Suprapubic skin (tissue), 4 donors: ENCODE results near the gene A3GALT2. TPM values are rescaled to one million over a fixed set of nuclear protein-coding genes. Genes with fewer than 3 reads are reported as not detected.

ENCODE experiments used
- DNase-seq, 2 donors: peaks; one replicate each; pipeline ENCODE4 v3.0.0-alpha.2; 2019; ENCODE audit warnings: low spot score in 2 of 2
- H3K27ac ChIP-seq: fragments of 200-600 bp; sonication (generic); one replicate; pipeline ENCODE4 v1.5.1; 2019
- H3K27me3 ChIP-seq: fragments of 200-600 bp; sonication (generic); one replicate; pipeline ENCODE4 v1.5.1; 2019
- H3K36me3 ChIP-seq: fragments of 200-600 bp; sonication (generic); one replicate; pipeline ENCODE4 v1.5.1; 2019
- H3K4me1 ChIP-seq: fragments of 200-600 bp; sonication (generic); one replicate; pipeline ENCODE4 v1.5.1; 2019
- H3K4me3 ChIP-seq: fragments of 200-600 bp; sonication (generic); one replicate; pipeline ENCODE4 v1.5.1; 2019; ENCODE audit warnings: mild to moderate bottlenecking
- H3K9me3 ChIP-seq: fragments of 200-600 bp; sonication (generic); one replicate; pipeline ENCODE4 v1.5.1; 2019
- EP300 ChIP-seq: sonication (generic); formaldehyde crosslinking; IDR thresholded peaks from one replicate; pipeline ENCODE4 v1.6.1; 2017; ENCODE audit warnings: antibody characterized with exemption
- POLR2A ChIP-seq, 2 donors: fragments of 450-650 bp; IDR thresholded peaks; one replicate each; pipeline ENCODE4 v1.6.1; 2017; ENCODE audit warnings: antibody characterized with exemption in 2 of 2, mild to moderate bottlenecking in 2 of 2, moderate library complexity in 2 of 2
- POLR2AphosphoS5 ChIP-seq, 3 donors: sonication (generic); formaldehyde crosslinking; IDR thresholded peaks; one replicate each; pipeline ENCODE4 v1.6.1; 2017; ENCODE audit warnings: antibody characterized with exemption in 3 of 3
- WGBS: methylation state at CpG from one replicate; pipeline ENCODE4 v1.1.5; 2018; 5-methylcytosine and 5-hydroxymethylcytosine counted together
- total RNA-seq, 4 donors: library from RNA; depleted of rRNA; stranded (reverse); fragments of >200 nt; gene quantifications; one replicate each; pipeline ENCODE4 v1.1.0, GENCODE V29; 2016
- TF ChIP-seq, protein P1 (sequence below), 2 donors: fragments of 200-600 bp in 1 of 2; fragments of 450-650 bp in 1 of 2; sonication (generic) in 1 of 2; IDR thresholded peaks; one replicate each; pipeline ENCODE4 v1.5.1; 2016 to 2019; ENCODE audit warnings: antibody characterized with exemption in 2 of 2, mild to moderate bottlenecking in 1 of 2, moderate library complexity in 1 of 2

The A3GALT2 gene
- total RNA-seq, 4 donors from 2014 or later = not detected

DNA sequence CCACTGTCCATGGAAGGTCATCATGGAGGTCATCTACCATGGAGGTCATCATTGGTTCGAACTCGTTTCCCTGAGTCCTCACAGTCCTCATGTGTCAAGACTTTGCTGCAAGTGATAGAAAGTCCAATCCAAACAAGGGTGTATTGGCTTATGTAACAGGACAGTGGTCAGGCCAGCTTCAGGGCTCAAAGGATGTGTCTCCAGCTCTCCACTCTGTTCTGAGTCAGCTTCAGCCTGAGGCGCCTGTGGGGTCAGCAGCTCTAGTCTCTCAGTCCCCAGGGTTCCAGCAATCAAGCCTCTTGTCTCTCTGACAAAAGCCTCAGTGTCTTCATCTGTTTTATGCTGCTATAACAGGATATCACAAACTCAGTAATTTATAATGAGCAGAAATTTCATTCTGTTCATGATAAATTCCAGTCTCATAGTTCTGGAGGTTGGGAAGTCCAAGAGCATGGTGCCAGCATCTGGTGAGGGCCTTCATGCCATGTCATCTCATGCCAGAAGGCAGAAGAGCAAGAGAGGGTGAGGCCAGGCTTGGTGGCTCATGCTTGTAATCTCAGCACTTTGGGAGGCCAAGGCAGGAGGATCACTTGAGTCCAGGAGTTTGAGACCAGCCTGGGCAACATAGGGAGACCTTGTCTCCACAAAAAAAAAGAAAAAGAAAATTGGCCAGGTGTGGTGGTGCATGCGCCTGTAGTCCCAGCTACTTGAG is 19.5 kb downstream of the A3GALT2 start:
- H3K36me3 ChIP-seq = peaks cover 17% of the 10 kb centered on the region
- H3K9me3 ChIP-seq = no peaks in the 10 kb centered on the region
- WGBS = 79% methylated on average over 4 of the region's 4 CpGs
- no peak overlapping the region for H3K4me3 ChIP-seq
- peaks cover 4% of the 10 kb centered on the region for H3K27me3 ChIP-seq
- H3K27ac ChIP-seq = no peak overlapping the region
- TF ChIP-seq EP300 = no peak
- peaks cover 10% of the 10 kb centered on the region for H3K4me1 ChIP-seq
- peak in 1 of 2 donors; percentile 22 for DNase-seq

DNA sequence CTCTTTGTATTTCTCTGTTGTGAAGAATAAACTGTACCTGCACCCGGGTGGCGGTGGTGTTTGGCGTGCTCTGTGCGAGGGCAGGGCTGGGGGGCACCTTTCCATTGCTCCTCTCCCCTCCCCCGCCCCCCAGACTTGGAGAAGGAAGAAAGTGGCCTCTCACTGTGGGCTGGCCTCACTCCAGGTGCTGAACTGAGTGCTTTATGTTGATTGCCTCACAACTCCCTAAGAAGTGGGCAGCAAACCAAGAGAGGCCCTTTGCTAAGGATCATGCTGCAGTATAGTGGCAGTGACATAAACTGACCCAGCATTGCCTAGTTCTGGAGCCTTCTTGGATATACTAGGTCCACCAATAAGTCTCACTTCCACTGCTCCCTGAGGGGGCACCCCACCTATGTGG is 20.2 kb downstream of the A3GALT2 start:
- peaks cover 10% of the 10 kb centered on the region for H3K4me1 ChIP-seq
- TF ChIP-seq POLR2A (IDR thresholded peaks at IDR 0.05) (no peak), POLR2AphosphoS5 (IDR thresholded peaks at IDR 0.05) (no peak), EP300 (no peak)
- TF ChIP-seq, protein P1, sequence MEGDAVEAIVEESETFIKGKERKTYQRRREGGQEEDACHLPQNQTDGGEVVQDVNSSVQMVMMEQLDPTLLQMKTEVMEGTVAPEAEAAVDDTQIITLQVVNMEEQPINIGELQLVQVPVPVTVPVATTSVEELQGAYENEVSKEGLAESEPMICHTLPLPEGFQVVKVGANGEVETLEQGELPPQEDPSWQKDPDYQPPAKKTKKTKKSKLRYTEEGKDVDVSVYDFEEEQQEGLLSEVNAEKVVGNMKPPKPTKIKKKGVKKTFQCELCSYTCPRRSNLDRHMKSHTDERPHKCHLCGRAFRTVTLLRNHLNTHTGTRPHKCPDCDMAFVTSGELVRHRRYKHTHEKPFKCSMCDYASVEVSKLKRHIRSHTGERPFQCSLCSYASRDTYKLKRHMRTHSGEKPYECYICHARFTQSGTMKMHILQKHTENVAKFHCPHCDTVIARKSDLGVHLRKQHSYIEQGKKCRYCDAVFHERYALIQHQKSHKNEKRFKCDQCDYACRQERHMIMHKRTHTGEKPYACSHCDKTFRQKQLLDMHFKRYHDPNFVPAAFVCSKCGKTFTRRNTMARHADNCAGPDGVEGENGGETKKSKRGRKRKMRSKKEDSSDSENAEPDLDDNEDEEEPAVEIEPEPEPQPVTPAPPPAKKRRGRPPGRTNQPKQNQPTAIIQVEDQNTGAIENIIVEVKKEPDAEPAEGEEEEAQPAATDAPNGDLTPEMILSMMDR (IDR thresholded peaks at IDR 0.05) = no peak
- 87% methylated on average over 5 of the region's 5 CpGs for WGBS
- DNase-seq = peak in 1 of 2 donors; percentile 71
- H3K27ac ChIP-seq = no peak overlapping the region
- no peak overlapping the region for H3K4me3 ChIP-seq
- H3K27me3 ChIP-seq = no peaks in the 10 kb centered on the region
- peaks cover 17% of the 10 kb centered on the region for H3K36me3 ChIP-seq
- H3K9me3 ChIP-seq = no peaks in the 10 kb centered on the region

DNA sequence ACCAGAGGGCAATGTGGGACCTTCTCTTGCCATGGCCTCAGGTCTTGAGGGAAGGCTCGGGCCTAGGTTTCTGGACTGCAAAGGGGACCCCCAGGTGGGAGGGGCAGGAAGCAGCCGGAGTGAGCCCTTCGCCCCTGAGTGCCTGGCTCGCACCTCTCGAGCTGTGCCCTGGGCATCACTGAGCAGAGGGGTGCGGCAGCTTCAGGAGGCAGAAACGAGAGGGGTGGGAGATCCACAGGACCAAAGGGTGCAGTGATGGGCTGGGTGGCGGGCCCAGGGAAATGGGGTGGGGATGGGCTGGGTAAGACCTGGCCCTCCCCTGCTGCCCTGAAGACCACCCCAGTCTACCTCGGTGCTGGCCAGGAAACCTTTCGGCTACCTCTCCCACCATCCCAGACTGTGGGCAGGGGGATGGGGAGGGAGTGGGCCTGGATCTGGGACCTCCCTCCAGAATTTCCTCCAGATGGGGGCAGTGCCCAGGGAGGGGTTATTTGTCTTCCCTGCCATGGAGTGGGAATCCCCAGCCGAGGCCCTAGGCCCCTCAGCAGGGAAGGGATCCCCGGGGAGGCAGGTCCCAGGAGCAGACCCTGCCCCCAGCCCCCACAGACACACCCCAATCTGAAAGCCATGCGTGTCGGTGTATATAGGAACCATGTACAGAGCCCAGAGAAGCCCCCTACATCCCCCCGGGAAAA is 21.3 kb downstream of the A3GALT2 start:
- 88% methylated on average over 12 of the region's 15 CpGs for WGBS
- H3K27me3 ChIP-seq = no peaks in the 10 kb centered on the region
- TF ChIP-seq POLR2A (IDR thresholded peaks at IDR 0.05) (no peak), EP300 (no peak), POLR2AphosphoS5 (IDR thresholded peaks at IDR 0.05) (no peak)
- TF ChIP-seq, protein P1 (IDR thresholded peaks at IDR 0.05) = no peak
- H3K36me3 ChIP-seq = peaks cover 25% of the 10 kb centered on the region
- H3K9me3 ChIP-seq = no peaks in the 10 kb centered on the region
- H3K27ac ChIP-seq = no peak overlapping the region
- H3K4me1 ChIP-seq = peaks cover 16% of the 10 kb centered on the region
- peak in 1 of 2 donors; percentile 54 for DNase-seq
- no peak overlapping the region for H3K4me3 ChIP-seq

DNA sequence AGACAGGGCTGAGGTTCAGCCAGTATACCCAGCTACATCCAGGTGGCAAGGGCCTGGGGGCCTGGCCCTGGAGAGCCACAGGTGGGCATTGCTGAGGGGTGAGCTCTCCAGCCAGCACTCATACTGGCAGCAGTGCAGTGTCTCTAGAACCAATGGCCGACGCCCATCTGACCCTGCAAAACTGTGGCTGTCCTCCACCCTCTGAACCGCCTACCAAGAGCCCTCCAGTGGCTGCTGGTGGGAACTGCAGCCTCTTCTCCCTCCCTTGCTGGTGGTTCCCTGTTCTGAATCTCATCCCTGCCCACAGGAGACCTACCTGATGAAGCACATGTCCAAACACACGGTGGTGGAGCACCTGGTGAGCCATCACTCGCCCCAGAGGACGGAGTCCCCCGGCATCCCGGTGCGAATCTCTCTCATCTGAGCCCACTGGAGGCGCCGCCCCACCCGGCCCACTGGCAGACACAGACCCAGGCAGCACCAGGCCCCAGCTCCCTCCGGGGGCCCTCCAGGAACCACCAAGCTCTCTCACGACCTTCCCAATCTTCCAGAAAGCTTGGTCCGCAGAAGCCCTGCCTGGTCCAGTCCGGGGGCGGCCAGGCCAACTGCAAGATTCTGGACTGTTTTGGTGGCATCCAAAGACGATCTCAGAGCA is 22.1 kb downstream of the A3GALT2 start:
- WGBS = 85% methylated on average over 16 of the region's 18 CpGs
- Histone ChIP-seq H3K4me3 (no peak overlapping the region), H3K9me3 (no peaks in the 10 kb centered on the region), H3K27me3 (no peaks in the 10 kb centered on the region), H3K36me3 (peaks cover 29% of the 10 kb centered on the region), H3K4me1 (peaks cover 16% of the 10 kb centered on the region), H3K27ac (no peak overlapping the region)
- peak in 1 of 2 donors; percentile 68 for DNase-seq
- TF ChIP-seq, protein P1 (IDR thresholded peaks at IDR 0.05) = peak; percentile 46 to 92
- TF ChIP-seq POLR2A (IDR thresholded peaks at IDR 0.05) (no peak), EP300 (no peak), POLR2AphosphoS5 (IDR thresholded peaks at IDR 0.05) (no peak)

DNA sequence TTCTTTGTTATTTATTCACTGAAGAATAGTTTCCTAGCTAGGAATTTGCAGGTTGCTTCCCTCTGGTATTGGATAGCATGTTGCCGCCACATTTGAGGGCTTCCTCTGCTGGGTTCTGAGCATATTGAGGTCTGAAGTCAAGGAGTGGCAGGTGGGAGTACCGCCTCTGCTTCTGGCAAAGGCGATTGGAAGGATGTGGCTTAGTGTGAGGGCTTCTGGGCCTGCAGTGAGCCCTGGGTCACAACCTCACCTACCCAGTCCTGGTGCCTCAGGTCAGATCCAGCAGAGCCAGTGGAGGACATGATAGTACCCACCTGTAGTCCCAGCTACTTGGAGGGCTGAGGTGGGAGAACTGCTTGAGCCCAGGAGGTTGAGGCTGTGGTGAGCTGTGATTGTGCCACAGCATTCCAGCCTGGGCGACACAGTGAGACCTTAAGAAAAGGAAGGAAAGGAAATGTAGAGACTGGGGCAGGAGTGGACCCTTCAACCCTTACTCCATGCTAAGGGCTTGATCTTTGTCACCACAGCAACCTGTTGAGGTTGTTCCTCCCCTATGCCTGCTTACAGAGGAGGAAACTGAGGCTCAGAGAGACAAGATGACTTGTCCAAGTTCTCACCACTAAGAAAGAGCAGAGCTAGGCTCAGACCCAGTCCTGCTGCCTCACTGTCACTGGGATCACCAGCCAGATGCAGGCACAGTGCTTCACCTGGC is 22.8 kb downstream of the A3GALT2 start:
- no peaks in the 10 kb centered on the region for H3K27me3 ChIP-seq
- no peak overlapping the region for H3K4me3 ChIP-seq
- no peak overlapping the region for H3K27ac ChIP-seq
- no peak for TF ChIP-seq EP300
- TF ChIP-seq, protein P1 (IDR thresholded peaks at IDR 0.05) = no peak
- TF ChIP-seq POLR2A (IDR thresholded peaks at IDR 0.05) = no peak
- TF ChIP-seq POLR2AphosphoS5 (IDR thresholded peaks at IDR 0.05) = no peak
- H3K9me3 ChIP-seq = no peaks in the 10 kb centered on the region
- DNase-seq = peak; percentile 32 to 37
- peaks cover 16% of the 10 kb centered on the region for H3K4me1 ChIP-seq
- peaks cover 29% of the 10 kb centered on the region for H3K36me3 ChIP-seq
- 94% methylated on average over 4 of the region's 4 CpGs for WGBS
